ENCODE results near the gene RNF145.

RNF145 gene

GRCh38 chr5:159210210-159210661 is 883 bp upstream of the RNF145 start:
- peaks cover 8% of the 10 kb centered on the region for H3K36me3 Mint-ChIP-seq
- peaks cover 36% of the 10 kb centered on the region for H3K4me1 Mint-ChIP-seq (ENCODE audit: low read depth)
- no peaks in the 10 kb centered on the region for H3K9me3 Mint-ChIP-seq (ENCODE audit: low read depth)
- H3K27ac Mint-ChIP-seq: peak overlapping the region; percentile 98
- peak overlapping the region; percentile 91 for H3K4me3 Mint-ChIP-seq
- no peaks in the 10 kb centered on the region for H3K27me3 Mint-ChIP-seq

GRCh38 chr5:159208514-159209437 is 577 bp downstream of the RNF145 start:
- Mint-ChIP-seq H3K4me3 (peak overlapping the region; percentile 98), H3K4me1 (ENCODE audit: low read depth) (peaks cover 51% of the 10 kb centered on the region), H3K27ac (peak overlapping the region; percentile 99), H3K27me3 (no peaks in the 10 kb centered on the region), H3K9me3 (ENCODE audit: low read depth) (no peaks in the 10 kb centered on the region), H3K36me3 (peaks cover 8% of the 10 kb centered on the region)

GRCh38 chr5:159207686-159208513 is 1.5 kb downstream of the RNF145 start:
- Mint-ChIP-seq H3K27ac (peak overlapping the region; percentile 99), H3K36me3 (peaks cover 11% of the 10 kb centered on the region), H3K27me3 (no peaks in the 10 kb centered on the region), H3K4me1 (ENCODE audit: low read depth) (peaks cover 58% of the 10 kb centered on the region), H3K4me3 (peak overlapping the region; percentile 98), H3K9me3 (ENCODE audit: low read depth) (no peaks in the 10 kb centered on the region)

- peaks cover 65% of the 10 kb centered on the region for H3K4me1 Mint-ChIP-seq (ENCODE audit: low read depth)
- H3K4me3 Mint-ChIP-seq: peak overlapping the region; percentile 98
- peaks cover 13% of the 10 kb centered on the region for H3K36me3 Mint-ChIP-seq
- no peaks in the 10 kb centered on the region for H3K9me3 Mint-ChIP-seq (ENCODE audit: low read depth)
- H3K27ac Mint-ChIP-seq: peak overlapping the region; percentile 99
- H3K27me3 Mint-ChIP-seq: no peaks in the 10 kb centered on the region
Observed at GRCh38 chr5:159207222-159207685, 2.1 kb downstream of the RNF145 start.

GRCh38 chr5:159206818-159207217 is 2.5 kb downstream of the RNF145 start:
- Mint-ChIP-seq H3K4me3 (peak overlapping the region; percentile 98), H3K27ac (peak overlapping the region; percentile 99), H3K9me3 (ENCODE audit: low read depth) (no peaks in the 10 kb centered on the region), H3K36me3 (peaks cover 13% of the 10 kb centered on the region), H3K27me3 (no peaks in the 10 kb centered on the region), H3K4me1 (ENCODE audit: low read depth) (peaks cover 65% of the 10 kb centered on the region)

- peak overlapping the region; percentile 98 for H3K4me3 Mint-ChIP-seq
- H3K27ac Mint-ChIP-seq: peak overlapping the region; percentile 99
- no peaks in the 10 kb centered on the region for H3K27me3 Mint-ChIP-seq
- H3K36me3 Mint-ChIP-seq: peaks cover 13% of the 10 kb centered on the region
- H3K9me3 Mint-ChIP-seq (ENCODE audit: low read depth): no peaks in the 10 kb centered on the region
- H3K4me1 Mint-ChIP-seq (ENCODE audit: low read depth): peaks cover 68% of the 10 kb centered on the region
Observed at GRCh38 chr5:159206368-159206767, 3.0 kb downstream of the RNF145 start.

- peaks cover 20% of the 10 kb centered on the region for H3K36me3 Mint-ChIP-seq
- H3K9me3 Mint-ChIP-seq (ENCODE audit: low read depth): no peaks in the 10 kb centered on the region
- H3K4me3 Mint-ChIP-seq: peak overlapping the region; percentile 98
- H3K27me3 Mint-ChIP-seq: no peaks in the 10 kb centered on the region
- peaks cover 78% of the 10 kb centered on the region for H3K4me1 Mint-ChIP-seq (ENCODE audit: low read depth)
- peak overlapping the region; percentile 82 for H3K27ac Mint-ChIP-seq
Observed at GRCh38 chr5:159203351-159203750, 6.0 kb downstream of the RNF145 start.

GRCh38 chr5:159202151-159202550 is 7.2 kb downstream of the RNF145 start:
- H3K36me3 Mint-ChIP-seq: peaks cover 18% of the 10 kb centered on the region
- peak overlapping the region; percentile 41 for H3K4me3 Mint-ChIP-seq
- no peaks in the 10 kb centered on the region for H3K9me3 Mint-ChIP-seq (ENCODE audit: low read depth)
- no peaks in the 10 kb centered on the region for H3K27me3 Mint-ChIP-seq
- peak overlapping the region; percentile 77 for H3K27ac Mint-ChIP-seq
- H3K4me1 Mint-ChIP-seq (ENCODE audit: low read depth): peaks cover 86% of the 10 kb centered on the region

- no peaks in the 10 kb centered on the region for H3K27me3 Mint-ChIP-seq
- H3K4me3 Mint-ChIP-seq: peak overlapping the region; percentile 11
- peaks cover 86% of the 10 kb centered on the region for H3K4me1 Mint-ChIP-seq (ENCODE audit: low read depth)
- peak overlapping the region; percentile 71 for H3K27ac Mint-ChIP-seq
- peaks cover 24% of the 10 kb centered on the region for H3K36me3 Mint-ChIP-seq
- H3K9me3 Mint-ChIP-seq (ENCODE audit: low read depth): no peaks in the 10 kb centered on the region
Observed at GRCh38 chr5:159199780-159200179, 9.6 kb downstream of the RNF145 start.

- Mint-ChIP-seq H3K27ac (peak overlapping the region; percentile 71), H3K36me3 (peaks cover 24% of the 10 kb centered on the region), H3K4me3 (peak overlapping the region; percentile 11)
Observed at GRCh38 chr5:159199225-159199624, 10.1 kb downstream of the RNF145 start.

GRCh38 chr5:159198063-159199036 is 11.0 kb downstream of the RNF145 start:
- Mint-ChIP-seq H3K27ac (peak overlapping the region; percentile 81), H3K4me3 (peak overlapping the region; percentile 48), H3K36me3 (peaks cover 24% of the 10 kb centered on the region), H3K9me3 (ENCODE audit: low read depth) (no peaks in the 10 kb centered on the region), H3K4me1 (ENCODE audit: low read depth) (peaks cover 76% of the 10 kb centered on the region), H3K27me3 (no peaks in the 10 kb centered on the region)

More at GRCh38 chr5:159199225-159199624, 10.1 kb downstream of the RNF145 start:
- peaks cover 83% of the 10 kb centered on the region for H3K4me1 Mint-ChIP-seq (ENCODE audit: low read depth)
- H3K9me3 Mint-ChIP-seq (ENCODE audit: low read depth): no peaks in the 10 kb centered on the region
- H3K27me3 Mint-ChIP-seq: no peaks in the 10 kb centered on the region

GRCh38 chr5:159195775-159196174 is 13.6 kb downstream of the RNF145 start:
- Mint-ChIP-seq H3K4me1 (ENCODE audit: low read depth) (peaks cover 76% of the 10 kb centered on the region), H3K36me3 (peaks cover 32% of the 10 kb centered on the region), H3K9me3 (ENCODE audit: low read depth) (no peaks in the 10 kb centered on the region), H3K27ac (peak overlapping the region; percentile 41), H3K27me3 (no peaks in the 10 kb centered on the region), H3K4me3 (no peak overlapping the region)

- Mint-ChIP-seq H3K4me3 (no peak overlapping the region), H3K9me3 (ENCODE audit: low read depth) (no peaks in the 10 kb centered on the region), H3K4me1 (ENCODE audit: low read depth) (peaks cover 58% of the 10 kb centered on the region), H3K36me3 (peaks cover 30% of the 10 kb centered on the region), H3K27me3 (no peaks in the 10 kb centered on the region), H3K27ac (peak overlapping the region; percentile 76)
Observed at GRCh38 chr5:159190170-159190569, 19.2 kb downstream of the RNF145 start.

- H3K9me3 Mint-ChIP-seq (ENCODE audit: low read depth): no peaks in the 10 kb centered on the region
- H3K4me3 Mint-ChIP-seq: no peak overlapping the region
- no peaks in the 10 kb centered on the region for H3K27me3 Mint-ChIP-seq
- H3K27ac Mint-ChIP-seq: peak overlapping the region; percentile 76
- peaks cover 58% of the 10 kb centered on the region for H3K4me1 Mint-ChIP-seq (ENCODE audit: low read depth)
- H3K36me3 Mint-ChIP-seq: peaks cover 32% of the 10 kb centered on the region
Observed at GRCh38 chr5:159189310-159189709, 20.0 kb downstream of the RNF145 start.

All from activated naive CD8-positive, alpha-beta T cell (primary cell).